ENCODE measurements around the gene ADGRA1. TPM values are rescaled to one million over a fixed set of nuclear protein-coding genes. Genes with fewer than 3 reads are reported as not detected.
"Not testable (repeated sequence)": the region's sequence is repeated elsewhere in the genome, so short reads cannot be mapped to it uniquely, and the experiment has no call there.

ADGRA1 gene
- total RNA-seq, 3 donors from 2014 or later (not counting 1 experiment from before 2014, with no cell fraction given) = not detected

GRCh38 chr10:133144771-133145170, 57.0 kb downstream of the ADGRA1 start:
- H3K27ac ChIP-seq (ENCODE audit: low read length) = no peak overlapping the region
- H3K4me1 ChIP-seq (ENCODE audit: control insufficient read depth, insufficient read depth, low read length) = peaks cover 4% of the 10 kb centered on the region
- no peak for TF ChIP-seq CTCF (IDR thresholded peaks at IDR 0.05)
- Mint-ChIP-seq H3K4me1 (peaks cover 0 to 12% of the 10 kb centered on the region in 2 donors), H3K36me3 (peaks cover 8% of the 10 kb centered on the region), H3K27ac (no peak overlapping the region), H3K4me3 (no peak overlapping the region), H3K9me3 (no peaks in the 10 kb centered on the region), H3K27me3 (ENCODE audit: low read depth in 2 of 2) (peaks cover 44 to 48% of the 10 kb centered on the region in 2 donors)
- H3K27me3 ChIP-seq (ENCODE audit: control insufficient read depth, insufficient read depth, low read length) = no peaks in the 10 kb centered on the region
- H3K36me3 ChIP-seq (ENCODE audit: control insufficient read depth, insufficient read depth, low read length) = no peaks in the 10 kb centered on the region
- H3K9me3 ChIP-seq (ENCODE audit: control insufficient read depth, insufficient read depth, low read length) = no peaks in the 10 kb centered on the region
- intact Hi-C loops (cut with micrococcal nuclease) = loop anchor here (2.0 kb wide), 1 partner anchor 16 kb away; the partner anchor contains the start of gene KNDC1
- no peak for ATAC-seq
- 92% methylated on average over 6 of the region's 7 CpGs for WGBS (ENCODE audit: insufficient coverage)
- no peak overlapping the region for H3K4me3 ChIP-seq (ENCODE audit: low read length)
- no peak for DNase-seq

- Mint-ChIP-seq H3K4me3 (no peak overlapping the region), H3K27me3 (ENCODE audit: low read depth in 2 of 2) (peaks cover 52 to 61% of the 10 kb centered on the region in 2 donors), H3K9me3 (no peaks in the 10 kb centered on the region), H3K4me1 (no peaks in the 10 kb centered on the region), H3K36me3 (peaks cover 8% of the 10 kb centered on the region), H3K27ac (no peak overlapping the region)
- Histone ChIP-seq H3K27ac (ENCODE audit: low read length) (no peak overlapping the region), H3K27me3 (ENCODE audit: control insufficient read depth, insufficient read depth, low read length) (no peaks in the 10 kb centered on the region), H3K36me3 (ENCODE audit: control insufficient read depth, insufficient read depth, low read length) (no peaks in the 10 kb centered on the region), H3K9me3 (ENCODE audit: control insufficient read depth, insufficient read depth, low read length) (no peaks in the 10 kb centered on the region), H3K4me3 (ENCODE audit: low read length) (no peak overlapping the region), H3K4me1 (ENCODE audit: control insufficient read depth, insufficient read depth, low read length) (no peaks in the 10 kb centered on the region)
- ATAC-seq (no peak), DNase-seq (no peak)
- WGBS (ENCODE audit: insufficient coverage) = 99% methylated on average over 7 of the region's 8 CpGs
- intact Hi-C loops (cut with micrococcal nuclease) = no loop called here
- TF ChIP-seq CTCF (IDR thresholded peaks at IDR 0.05) = no peak
Observed at GRCh38 chr10:133150226-133150625, 62.5 kb downstream of the ADGRA1 start.

- H3K27me3 Mint-ChIP-seq (ENCODE audit: low read depth in 2 of 2) = peaks cover 50 to 59% of the 10 kb centered on the region in 2 donors
- no peaks in the 10 kb centered on the region for H3K4me1 Mint-ChIP-seq
- DNase-seq (no peak), ATAC-seq (no peak)
- Histone ChIP-seq H3K36me3 (ENCODE audit: control insufficient read depth, insufficient read depth, low read length) (no peaks in the 10 kb centered on the region), H3K27me3 (ENCODE audit: control insufficient read depth, insufficient read depth, low read length) (no peaks in the 10 kb centered on the region), H3K4me3 (ENCODE audit: low read length) (no peak overlapping the region), H3K4me1 (ENCODE audit: control insufficient read depth, insufficient read depth, low read length) (no peaks in the 10 kb centered on the region), H3K27ac (ENCODE audit: low read length) (no peak overlapping the region), H3K9me3 (ENCODE audit: control insufficient read depth, insufficient read depth, low read length) (no peaks in the 10 kb centered on the region)
- no peak overlapping the region for H3K4me3 Mint-ChIP-seq
- WGBS (ENCODE audit: insufficient coverage) = 91% methylated on average over 11 of the region's 12 CpGs
- intact Hi-C loops (cut with micrococcal nuclease) = no loop called here
- no peak overlapping the region for H3K27ac Mint-ChIP-seq
- TF ChIP-seq CTCF (IDR thresholded peaks at IDR 0.05) = no peak
- peaks cover 8% of the 10 kb centered on the region for H3K36me3 Mint-ChIP-seq
- H3K9me3 Mint-ChIP-seq = no peaks in the 10 kb centered on the region
Observed at GRCh38 chr10:133150656-133151055, 62.9 kb downstream of the ADGRA1 start.

GRCh38 chr10:133151071-133151470, 63.3 kb downstream of the ADGRA1 start:
- H3K36me3 Mint-ChIP-seq; DNase-seq; H3K36me3 ChIP-seq (ENCODE audit: control insufficient read depth, insufficient read depth, low read length); H3K27me3 ChIP-seq (ENCODE audit: control insufficient read depth, insufficient read depth, low read length); H3K27ac Mint-ChIP-seq; H3K27ac ChIP-seq (ENCODE audit: low read length); H3K4me3 ChIP-seq (ENCODE audit: low read length); ATAC-seq; H3K9me3 ChIP-seq (ENCODE audit: control insufficient read depth, insufficient read depth, low read length); intact Hi-C loops (cut with micrococcal nuclease); H3K4me1 ChIP-seq (ENCODE audit: control insufficient read depth, insufficient read depth, low read length); H3K4me3 Mint-ChIP-seq; H3K9me3 Mint-ChIP-seq; H3K4me1 Mint-ChIP-seq: not testable (repeated sequence)
- 90% methylated on average over 3 of the region's 3 CpGs for WGBS (ENCODE audit: insufficient coverage)
- peaks cover 50 to 58% of the 10 kb centered on the region in 2 donors for H3K27me3 Mint-ChIP-seq (ENCODE audit: low read depth in 2 of 2)
